Measurements from ENCODE around the gene C10orf71.

- TF ChIP-seq POLR2A (IDR thresholded peaks at IDR 0.05) (no peak), CTCF (IDR thresholded peaks at IDR 0.05) (no peak)
Observed at GRCh38 chr10:49318028-49318427, 19.1 kb downstream of the C10orf71 start.

Measured in testis (tissue), 2 donors.